IPS-18a (cell line): ENCODE data around the gene SNCAIP.

Experiments used
- H3K27ac ChIP-seq: one replicate; pipeline ENCODE4 v1.5.1; 2013; ENCODE audit warnings: low read length
- H3K27me3 ChIP-seq: one replicate; pipeline ENCODE4 v1.6.1; 2013; ENCODE audit warnings: mild to moderate bottlenecking, low read length; ENCODE audit not compliant: control insufficient read depth, insufficient read depth
- H3K36me3 ChIP-seq: one replicate; pipeline ENCODE4 v1.6.1; 2013; ENCODE audit warnings: low read depth, low read length; ENCODE audit not compliant: control insufficient read depth
- H3K4me1 ChIP-seq: one replicate; pipeline ENCODE4 v1.6.1; 2013; ENCODE audit warnings: low read depth, low read length; ENCODE audit not compliant: control insufficient read depth
- H3K4me3 ChIP-seq: one replicate; pipeline ENCODE4 v1.5.1; 2013; ENCODE audit warnings: low read length
- H3K9ac ChIP-seq: one replicate; pipeline ENCODE4 v1.6.1; 2013; ENCODE audit warnings: mild to moderate bottlenecking, low read length, moderate library complexity
- H3K9me3 ChIP-seq: one replicate; pipeline ENCODE4 v1.6.1; 2013; ENCODE audit warnings: low read depth, low read length; ENCODE audit not compliant: control insufficient read depth

SNCAIP gene

DNA sequence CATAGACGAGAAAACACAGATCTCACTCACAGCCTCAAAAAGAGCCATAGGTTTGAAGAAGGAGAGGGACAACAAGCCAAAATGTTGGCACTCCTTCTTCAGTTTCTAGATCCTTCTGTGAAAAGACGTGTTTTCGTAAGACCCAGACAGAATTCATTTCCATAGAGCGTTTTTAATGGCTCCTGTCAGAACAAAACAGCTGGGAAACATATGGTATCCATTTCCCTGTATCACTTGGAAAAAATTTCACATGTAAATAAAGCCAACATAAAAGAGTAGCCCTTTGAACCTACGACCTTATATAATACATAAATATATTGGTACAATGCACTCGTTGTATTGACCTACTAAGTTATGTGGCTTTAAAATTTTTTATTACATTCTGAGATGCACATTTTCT, 108.1 kb downstream of the SNCAIP start:
- Histone ChIP-seq H3K27me3 (no peaks in the 10 kb centered on the region), H3K27ac (no peak overlapping the region), H3K4me3 (no peak overlapping the region), H3K9ac (no peak overlapping the region), H3K36me3 (no peaks in the 10 kb centered on the region), H3K4me1 (peaks cover 11% of the 10 kb centered on the region), H3K9me3 (no peaks in the 10 kb centered on the region)

GRCh38 chr5:122420537-122421236, 108.7 kb downstream of the SNCAIP start:
- Histone ChIP-seq H3K27ac (no peak overlapping the region), H3K4me3 (no peak overlapping the region), H3K9me3 (no peaks in the 10 kb centered on the region), H3K4me1 (peaks cover 11% of the 10 kb centered on the region), H3K9ac (no peak overlapping the region), H3K36me3 (no peaks in the 10 kb centered on the region), H3K27me3 (no peaks in the 10 kb centered on the region)

DNA sequence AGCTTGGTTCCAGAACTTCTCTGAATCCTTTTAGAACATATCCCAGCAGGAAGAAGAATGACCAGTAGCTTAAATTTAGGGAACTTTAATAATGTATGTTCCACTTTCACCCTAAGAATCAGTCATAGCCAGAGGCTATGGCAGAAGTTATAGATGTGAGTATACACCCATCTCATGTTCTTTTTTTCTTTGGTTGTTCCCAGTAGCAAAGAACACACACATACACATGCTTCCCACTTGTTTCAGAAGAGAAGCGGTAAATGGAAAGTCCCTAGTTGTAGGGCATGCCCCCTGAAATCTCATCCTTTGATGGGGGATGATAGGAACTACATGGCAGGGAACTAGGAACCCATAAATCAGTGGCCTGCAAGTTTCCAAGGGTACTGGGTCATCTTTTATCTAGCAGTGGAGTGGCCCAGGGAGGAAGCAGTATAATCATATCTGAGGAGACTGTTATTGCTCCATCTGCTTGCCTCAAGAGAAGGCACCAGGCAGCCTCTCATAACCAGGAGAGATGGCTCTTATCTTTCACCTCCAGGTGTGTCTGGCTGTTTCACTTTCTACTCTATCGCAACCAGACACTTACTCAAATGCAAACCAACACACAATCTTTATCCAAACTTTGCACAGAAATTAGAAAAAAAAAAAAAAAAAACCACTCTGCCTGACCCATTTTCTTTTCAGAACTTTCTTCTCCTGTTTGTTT, 109.5 kb downstream of the SNCAIP start:
- peaks cover 11% of the 10 kb centered on the region for H3K4me1 ChIP-seq
- no peak overlapping the region for H3K27ac ChIP-seq
- no peaks in the 10 kb centered on the region for H3K36me3 ChIP-seq
- no peaks in the 10 kb centered on the region for H3K27me3 ChIP-seq
- no peak overlapping the region for H3K4me3 ChIP-seq
- H3K9me3 ChIP-seq, result no peaks in the 10 kb centered on the region
- no peak overlapping the region for H3K9ac ChIP-seq

GRCh38 chr5:122423221-122423620, 111.2 kb downstream of the SNCAIP start:
- Histone ChIP-seq H3K27me3 (no peaks in the 10 kb centered on the region), H3K9me3 (no peaks in the 10 kb centered on the region), H3K36me3 (no peaks in the 10 kb centered on the region), H3K27ac (no peak overlapping the region), H3K4me1 (peaks cover 11% of the 10 kb centered on the region), H3K9ac (no peak overlapping the region), H3K4me3 (no peak overlapping the region)

DNA sequence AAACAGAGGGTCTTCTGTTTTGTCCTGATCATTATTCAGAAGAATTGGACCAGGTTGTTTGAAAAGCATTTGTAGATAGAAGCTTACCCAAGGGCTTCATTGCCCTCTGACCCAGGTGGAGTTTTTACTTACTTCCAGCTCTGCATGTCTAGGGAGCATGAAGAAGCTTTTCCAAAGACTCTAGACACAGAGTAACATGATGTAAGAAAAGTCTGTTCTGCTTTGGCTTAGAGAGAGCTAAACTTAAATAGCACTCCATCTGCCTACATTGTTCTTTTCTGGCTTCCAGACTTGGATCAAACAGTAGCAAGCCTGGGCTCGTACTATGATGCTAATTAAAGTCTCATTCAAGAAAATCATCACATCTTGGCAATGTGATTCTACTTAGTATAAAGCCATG, 112.1 kb downstream of the SNCAIP start:
- Histone ChIP-seq H3K9me3 (no peaks in the 10 kb centered on the region), H3K36me3 (no peaks in the 10 kb centered on the region)

GRCh38 chr5:122426301-122426700, 114.3 kb downstream of the SNCAIP start:
- H3K36me3 ChIP-seq, result no peaks in the 10 kb centered on the region
- no peaks in the 10 kb centered on the region for H3K9me3 ChIP-seq
- H3K27me3 ChIP-seq, result no peaks in the 10 kb centered on the region
- no peak overlapping the region for H3K4me3 ChIP-seq
- H3K4me1 ChIP-seq, result peaks cover 21% of the 10 kb centered on the region
- H3K27ac ChIP-seq, result no peak overlapping the region
- no peak overlapping the region for H3K9ac ChIP-seq

More for the DNA sequence above, 112.1 kb downstream of the SNCAIP start:
- Histone ChIP-seq H3K9ac (no peak overlapping the region), H3K4me3 (no peak overlapping the region), H3K4me1 (peaks cover 11% of the 10 kb centered on the region), H3K27ac (no peak overlapping the region), H3K27me3 (no peaks in the 10 kb centered on the region)

DNA sequence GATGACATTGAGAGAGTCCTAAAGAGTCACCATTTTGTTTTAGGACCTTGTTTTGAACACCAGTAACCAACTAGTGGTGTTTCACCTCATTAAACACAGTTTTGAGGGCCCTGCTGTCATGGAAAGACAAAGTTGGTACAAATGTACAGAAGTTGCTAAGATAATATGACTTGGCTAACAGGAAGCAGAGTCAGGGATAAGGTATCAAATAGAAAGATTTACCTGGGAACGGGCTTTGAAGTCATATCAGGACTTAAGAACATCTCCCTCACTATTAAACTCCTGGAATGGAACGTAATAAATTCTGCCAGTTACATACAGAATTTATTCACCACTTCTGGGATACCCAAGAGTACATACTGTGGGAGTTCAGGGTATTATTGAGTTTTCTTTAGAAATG, 115.6 kb downstream of the SNCAIP start:
- H3K27me3 ChIP-seq, result no peaks in the 10 kb centered on the region
- no peaks in the 10 kb centered on the region for H3K9me3 ChIP-seq
- H3K27ac ChIP-seq, result no peak overlapping the region
- H3K9ac ChIP-seq, result no peak overlapping the region
- no peaks in the 10 kb centered on the region for H3K36me3 ChIP-seq
- H3K4me3 ChIP-seq, result no peak overlapping the region
- H3K4me1 ChIP-seq, result peaks cover 21% of the 10 kb centered on the region

DNA sequence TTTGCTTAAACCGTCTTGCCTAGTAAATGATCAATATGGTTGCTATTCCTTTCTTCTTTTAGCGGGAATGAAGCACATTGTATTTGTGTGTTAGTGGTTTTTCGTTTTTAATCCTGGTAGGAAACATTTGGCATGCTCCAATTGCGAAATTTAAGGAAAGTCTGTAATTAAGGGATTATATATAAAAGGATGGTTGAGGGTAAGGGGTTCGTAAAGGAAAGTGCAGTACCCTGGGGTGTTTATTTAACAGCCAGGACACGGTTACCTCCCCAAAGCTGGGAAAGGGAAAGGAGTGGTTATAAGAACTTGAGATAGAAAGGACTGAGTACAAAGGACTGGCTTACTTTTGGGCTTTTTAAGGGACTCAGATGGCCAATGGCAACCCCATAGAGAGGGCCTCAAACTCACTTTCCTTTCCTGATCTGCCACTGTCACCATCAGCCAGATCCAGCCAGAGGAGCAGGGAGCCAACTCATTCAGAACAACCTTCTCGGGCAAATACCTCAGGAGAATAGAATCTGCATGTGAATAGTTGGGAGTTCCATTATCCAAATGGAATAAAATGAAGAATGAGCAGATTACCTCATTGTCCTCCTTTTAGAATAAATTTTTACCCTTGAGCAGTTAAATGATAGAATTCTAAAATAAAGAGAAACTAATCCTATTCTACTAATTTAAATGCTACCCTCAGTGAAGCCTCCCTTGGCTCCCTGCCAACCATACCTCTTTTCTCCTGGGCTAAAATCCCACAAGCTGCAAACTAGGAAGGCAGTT, 117.7 kb downstream of the SNCAIP start:
- Histone ChIP-seq H3K27me3 (no peaks in the 10 kb centered on the region), H3K4me1 (peaks cover 11% of the 10 kb centered on the region), H3K9ac (no peak overlapping the region), H3K27ac (peak overlapping the region; percentile 44), H3K36me3 (no peaks in the 10 kb centered on the region), H3K4me3 (peak overlapping the region; percentile 10), H3K9me3 (no peaks in the 10 kb centered on the region)

DNA sequence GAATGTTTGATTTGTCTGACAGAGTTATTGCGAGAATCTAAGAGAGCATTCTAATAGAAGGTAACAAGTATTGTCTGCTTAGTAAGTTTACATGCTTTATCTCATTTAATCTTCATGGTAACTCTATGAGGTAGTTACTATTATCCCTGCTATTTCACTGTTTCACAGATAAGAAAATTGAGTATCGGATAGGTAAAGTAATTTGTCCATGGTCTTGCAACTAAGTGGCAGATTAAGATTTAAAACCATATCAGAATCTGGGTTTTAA, 118.2 kb downstream of the SNCAIP start:
- H3K9ac ChIP-seq, result no peak overlapping the region
- no peaks in the 10 kb centered on the region for H3K9me3 ChIP-seq
- no peaks in the 10 kb centered on the region for H3K27me3 ChIP-seq
- no peaks in the 10 kb centered on the region for H3K36me3 ChIP-seq
- peaks cover 14% of the 10 kb centered on the region for H3K4me1 ChIP-seq
- H3K4me3 ChIP-seq, result no peak overlapping the region
- no peak overlapping the region for H3K27ac ChIP-seq

DNA sequence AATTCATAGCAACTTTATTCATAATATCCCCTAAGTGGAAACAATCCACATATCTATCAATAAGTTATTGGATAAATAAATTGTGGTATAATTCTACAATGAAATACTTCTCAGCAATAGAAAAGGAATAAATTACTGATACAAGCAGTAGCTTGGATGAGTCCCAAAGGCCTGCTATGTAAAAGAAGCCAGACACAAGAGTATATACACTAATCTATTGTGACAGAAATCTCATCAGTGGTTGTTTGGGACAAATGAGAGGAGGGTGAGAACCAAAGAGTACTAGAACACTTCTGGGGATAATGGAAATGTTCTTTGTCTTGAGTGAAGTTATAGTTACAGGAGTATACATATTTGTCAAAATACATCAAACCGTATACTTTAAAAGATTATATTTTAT, 119.3 kb downstream of the SNCAIP start:
- no peaks in the 10 kb centered on the region for H3K9me3 ChIP-seq
- no peak overlapping the region for H3K4me3 ChIP-seq
- no peak overlapping the region for H3K9ac ChIP-seq
- no peaks in the 10 kb centered on the region for H3K27me3 ChIP-seq
- H3K36me3 ChIP-seq, result no peaks in the 10 kb centered on the region
- H3K4me1 ChIP-seq, result peaks cover 16% of the 10 kb centered on the region
- H3K27ac ChIP-seq, result no peak overlapping the region

DNA sequence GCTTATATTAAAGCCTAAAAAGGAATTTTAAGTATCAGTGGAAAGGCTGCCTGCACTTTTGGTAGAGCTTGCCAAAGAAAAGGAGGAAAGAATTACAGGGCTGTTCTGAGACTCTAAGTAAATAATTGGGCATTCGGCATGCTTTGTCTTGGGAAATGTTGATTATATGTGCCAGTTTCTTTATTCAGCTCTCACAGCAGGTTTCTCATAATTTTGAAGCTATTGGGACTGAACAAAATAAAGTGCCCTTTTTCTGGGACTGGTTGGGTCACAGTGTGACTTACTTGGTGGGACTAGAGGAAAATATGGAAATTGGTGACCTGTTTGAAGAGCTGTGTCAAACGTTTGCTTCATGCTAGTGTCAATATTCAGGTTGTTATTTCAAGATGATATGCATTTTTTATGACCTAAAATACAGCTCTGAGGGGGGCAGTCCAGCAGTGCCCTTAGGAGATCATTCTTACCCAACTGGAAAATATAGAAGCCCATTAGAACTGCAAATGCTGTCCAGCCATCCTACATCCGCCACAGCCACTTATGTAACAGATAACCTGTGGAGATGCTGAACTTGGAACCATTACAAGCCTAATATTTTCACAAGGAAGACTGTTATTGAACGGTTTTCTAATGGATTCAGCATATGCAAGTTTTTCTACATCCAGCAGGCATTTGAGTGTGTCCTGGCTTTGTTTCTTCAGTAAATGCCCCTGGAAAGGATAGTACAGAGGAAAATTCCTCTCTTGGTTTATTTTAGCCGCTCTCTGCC, 122.4 kb downstream of the SNCAIP start:
- no peak overlapping the region for H3K4me3 ChIP-seq
- no peak overlapping the region for H3K27ac ChIP-seq
- H3K27me3 ChIP-seq, result no peaks in the 10 kb centered on the region
- no peaks in the 10 kb centered on the region for H3K36me3 ChIP-seq
- H3K9ac ChIP-seq, result no peak overlapping the region
- no peaks in the 10 kb centered on the region for H3K9me3 ChIP-seq
- peaks cover 15% of the 10 kb centered on the region for H3K4me1 ChIP-seq
